HG02970 (cell line): ENCODE results near the gene ZNF414.
"Not testable (repeated sequence)": the region's sequence is repeated elsewhere in the genome, so short reads cannot be mapped to it uniquely, and the experiment has no call there.

Source experiments
- ATAC-seq: cut with Tn5 transposase; IDR thresholded peaks from one replicate; pipeline ENCODE4 v1.9.1; 2021; ENCODE audit warnings: mild to moderate bottlenecking, moderate library complexity, moderate number of reproducible peaks; ENCODE audit not compliant: unreplicated experiment, low FRiP score

The ZNF414 gene

GRCh38 chr19:8513687-8514504, at the start of gene ZNF414:
Gene ZNF414, minus strand, starts transcription at chr19:8514167. Its CDS starts 121 bp downstream, at chr19:8514046.
- peak; percentile 89 for ATAC-seq

GRCh38 chr19:8561075-8561764, 47.3 kb upstream of the ZNF414 start:
- ATAC-seq, result no peak

- no peak for ATAC-seq
These were observed 44.4 kb upstream of the ZNF414 start for GRCh38 chr19:8558325-8558724.

GRCh38 chr19:8557642-8558238, 43.8 kb upstream of the ZNF414 start:
- ATAC-seq, result no peak

GRCh38 chr19:8553729-8554128, 39.8 kb upstream of the ZNF414 start:
- ATAC-seq, result not testable (repeated sequence)

- ATAC-seq, result no peak
These were observed 38.8 kb upstream of the ZNF414 start for GRCh38 chr19:8552810-8553209.

- ATAC-seq, result no peak
These were observed 36.1 kb upstream of the ZNF414 start for GRCh38 chr19:8550070-8550469.

GRCh38 chr19:8545743-8546142, 31.8 kb upstream of the ZNF414 start:
- ATAC-seq, result no peak

GRCh38 chr19:8544168-8544567, 30.2 kb upstream of the ZNF414 start:
- no peak for ATAC-seq

GRCh38 chr19:8539621-8540149, 25.7 kb upstream of the ZNF414 start:
- ATAC-seq, result no peak

GRCh38 chr19:8537099-8537498, 23.1 kb upstream of the ZNF414 start:
- no peak for ATAC-seq

GRCh38 chr19:8536282-8536681, 22.3 kb upstream of the ZNF414 start:
- no peak for ATAC-seq

GRCh38 chr19:8532225-8532624, 18.3 kb upstream of the ZNF414 start:
- no peak for ATAC-seq

GRCh38 chr19:8531470-8531869, 17.5 kb upstream of the ZNF414 start:
- no peak for ATAC-seq

GRCh38 chr19:8530061-8530679, 16.2 kb upstream of the ZNF414 start:
- ATAC-seq, result no peak

GRCh38 chr19:8529369-8530006, 15.5 kb upstream of the ZNF414 start:
- no peak for ATAC-seq

GRCh38 chr19:8528500-8528899, 14.5 kb upstream of the ZNF414 start:
- no peak for ATAC-seq

GRCh38 chr19:8526345-8527091, 12.6 kb upstream of the ZNF414 start:
- ATAC-seq, result no peak

GRCh38 chr19:8525401-8525684, 11.4 kb upstream of the ZNF414 start:
- no peak for ATAC-seq

- ATAC-seq, result no peak
These were observed 5.4 kb upstream of the ZNF414 start for GRCh38 chr19:8519388-8519787.
